HepG2 (cell line): Measurements from ENCODE around the gene MORN1. TPM values are rescaled to one million over a fixed set of nuclear protein-coding genes. Genes with fewer than 3 reads are reported as not detected.

Source experiments
- AKAP8 ChIP-seq: sonication (generic); formaldehyde crosslinking; IDR thresholded peaks from 2 replicates; pipeline ENCODE4 v1.5.1; 2020; ENCODE audit warnings: mild to moderate bottlenecking, missing genetic modification reagents
- MBNL3 ChIP-seq: fragments of 250-450 bp; sonication (Bioruptor Pico); conservative IDR thresholded peaks from 2 replicates; pipeline ENCODE4 v1.8.0; 2022; ENCODE audit warnings: mild to moderate bottlenecking, inconsistent platforms
- PITX1 ChIP-seq: sonication (generic); formaldehyde crosslinking; IDR thresholded peaks from 2 replicates; pipeline ENCODE4 v1.5.1; 2020; ENCODE audit warnings: mild to moderate bottlenecking, missing genetic modification reagents
- PTBP1 ChIP-seq: fragments of 200-400 bp; formaldehyde crosslinking; IDR thresholded peaks from 2 replicates; pipeline ENCODE4 v1.6.1; 2018; ENCODE audit warnings: low read length, low read depth; ENCODE audit not compliant: poor library complexity, severe bottlenecking
- REPIN1 ChIP-seq: sonication (generic); formaldehyde crosslinking; IDR thresholded peaks from 2 replicates; pipeline ENCODE4 v1.8.0; 2022; ENCODE audit warnings: missing genetic modification reagents, low read depth, mild to moderate bottlenecking, borderline replicate concordance
- SMC3 ChIP-seq: IDR thresholded peaks from 2 replicates; pipeline ENCODE4 v1.6.1; 2011; ENCODE audit warnings: low read length, improper control_type of control experiment
- SPEN ChIP-seq: sonication (generic); formaldehyde crosslinking; IDR thresholded peaks from 2 replicates; pipeline ENCODE4 v1.5.1; 2020; ENCODE audit warnings: low read depth, mild to moderate bottlenecking, missing genetic modification reagents
- SRF ChIP-seq: IDR thresholded peaks from 2 replicates; pipeline ENCODE4 v1.6.1; 2011; ENCODE audit warnings: mild to moderate bottlenecking, low read depth, low read length, moderate library complexity
- ZMYM4 ChIP-seq: sonication (generic); formaldehyde crosslinking; IDR thresholded peaks from 2 replicates; pipeline ENCODE4 v1.8.1; 2023; ENCODE audit warnings: mild to moderate bottlenecking, missing genetic modification reagents
- ZNF326 ChIP-seq: sonication (generic); formaldehyde crosslinking; IDR thresholded peaks from 2 replicates; pipeline ENCODE4 v1.4.0; 2020; ENCODE audit warnings: missing genetic modification reagents, borderline replicate concordance
- ZNF841 ChIP-seq: sonication (generic); formaldehyde crosslinking; IDR thresholded peaks from 2 replicates; pipeline ENCODE4 v1.8.1; 2023; ENCODE audit warnings: missing genetic modification reagents, borderline replicate concordance
- ZSCAN29 ChIP-seq: sonication (generic); formaldehyde crosslinking; conservative IDR thresholded peaks from 2 replicates; pipeline ENCODE4 v1.4.0; 2020; ENCODE audit warnings: mild to moderate bottlenecking, missing genetic modification reagents
- polyA plus RNA-seq, 8 experiments: library from polyadenylated mRNA; depleted of rRNA in 3 of 8; stranded (reverse) in 7 of 8; unstranded in 1 of 8; fragments of >200 nt; fragmentation: Illumina TruSeq in 4 of 8; extraction: Trizol in 4 of 8; gene quantifications; 2 replicates each; pipeline versions ENCODE4 v1.2.1 to v1.2.3, GENCODE V29; 2011 to 2016; ENCODE audit warnings: low read depth in 4 of 8, missing spikeins in 1 of 8, mixed read lengths in 1 of 8; ENCODE audit not compliant: insufficient read depth in 1 of 8
- total RNA-seq, 5 experiments: library from RNA; depleted of rRNA; stranded (reverse); fragments of >200 nt; fragmentation: Illumina TruSeq; extraction: Trizol; gene quantifications; 2 replicates each; pipeline ENCODE4 v1.2.3, GENCODE V29; 2016; ENCODE audit warnings: low read depth in 1 of 5
- TF ChIP-seq, protein P1 (sequence below): sonication (generic); formaldehyde crosslinking; IDR thresholded peaks from 2 replicates; pipeline ENCODE4 v1.4.0; 2020; ENCODE audit warnings: missing genetic modification reagents
- TF ChIP-seq, protein P2 (sequence below): IDR thresholded peaks from 2 replicates; pipeline ENCODE4 v1.6.1; 2012; ENCODE audit warnings: low read depth, low read length, improper control_type of control experiment
- TF ChIP-seq, protein P3 (sequence below): sonication (generic); formaldehyde crosslinking; conservative IDR thresholded peaks from 2 replicates; pipeline ENCODE4 v1.8.0; 2022; ENCODE audit warnings: missing genetic modification reagents
- TF ChIP-seq, protein P4 (sequence below): sonication (generic); formaldehyde crosslinking; IDR thresholded peaks from 2 replicates; pipeline ENCODE4 v1.4.0; 2020; ENCODE audit warnings: missing genetic modification reagents, low read depth, mild to moderate bottlenecking, borderline replicate concordance
- TF ChIP-seq, protein P5 (sequence below): sonication (generic); formaldehyde crosslinking; IDR thresholded peaks from 2 replicates; pipeline ENCODE4 v1.5.1; 2020; ENCODE audit warnings: mild to moderate bottlenecking, moderate library complexity, missing genetic modification reagents

The MORN1 gene
- total and polyA plus RNA-seq, 2 of the 13 experiments (the other 11 are each of a cell fraction or from before 2014, with no cell fraction given), result 3.1 to 6.5 TPM

DNA sequence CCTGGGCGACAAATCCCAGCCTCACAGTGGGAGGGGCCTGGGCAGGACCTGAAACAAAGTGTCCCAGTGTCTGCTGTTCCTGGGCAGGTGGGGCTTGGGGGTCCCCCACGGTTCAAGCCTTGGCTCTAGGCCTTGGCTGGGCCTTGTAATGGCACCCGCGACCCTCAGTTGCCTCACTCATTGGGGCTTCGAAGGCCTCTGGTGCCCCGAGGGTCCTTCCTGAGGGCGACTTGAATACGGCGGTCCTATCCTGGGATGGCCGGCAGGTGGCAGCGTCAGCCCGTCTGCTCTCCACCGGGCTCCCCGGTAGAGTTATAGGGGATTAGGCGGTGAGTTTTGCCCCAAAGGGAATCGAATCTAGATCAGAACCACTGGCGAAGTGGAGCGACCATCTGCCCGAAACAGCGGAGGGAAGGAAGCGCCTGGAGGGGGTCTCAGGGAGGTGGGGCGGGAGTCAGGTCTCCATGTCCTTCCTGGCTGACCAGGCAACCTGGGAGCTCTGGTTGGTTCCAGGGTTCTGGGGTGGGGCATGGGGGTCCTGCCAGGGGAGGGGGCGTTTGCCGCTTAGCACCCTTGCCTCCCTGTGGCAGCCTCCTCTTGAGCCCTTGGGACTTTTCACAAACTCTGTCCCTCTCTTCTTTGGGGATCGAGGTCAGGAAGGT is 23.1 kb upstream of the MORN1 start (continued):
- TF ChIP-seq, protein P1, sequence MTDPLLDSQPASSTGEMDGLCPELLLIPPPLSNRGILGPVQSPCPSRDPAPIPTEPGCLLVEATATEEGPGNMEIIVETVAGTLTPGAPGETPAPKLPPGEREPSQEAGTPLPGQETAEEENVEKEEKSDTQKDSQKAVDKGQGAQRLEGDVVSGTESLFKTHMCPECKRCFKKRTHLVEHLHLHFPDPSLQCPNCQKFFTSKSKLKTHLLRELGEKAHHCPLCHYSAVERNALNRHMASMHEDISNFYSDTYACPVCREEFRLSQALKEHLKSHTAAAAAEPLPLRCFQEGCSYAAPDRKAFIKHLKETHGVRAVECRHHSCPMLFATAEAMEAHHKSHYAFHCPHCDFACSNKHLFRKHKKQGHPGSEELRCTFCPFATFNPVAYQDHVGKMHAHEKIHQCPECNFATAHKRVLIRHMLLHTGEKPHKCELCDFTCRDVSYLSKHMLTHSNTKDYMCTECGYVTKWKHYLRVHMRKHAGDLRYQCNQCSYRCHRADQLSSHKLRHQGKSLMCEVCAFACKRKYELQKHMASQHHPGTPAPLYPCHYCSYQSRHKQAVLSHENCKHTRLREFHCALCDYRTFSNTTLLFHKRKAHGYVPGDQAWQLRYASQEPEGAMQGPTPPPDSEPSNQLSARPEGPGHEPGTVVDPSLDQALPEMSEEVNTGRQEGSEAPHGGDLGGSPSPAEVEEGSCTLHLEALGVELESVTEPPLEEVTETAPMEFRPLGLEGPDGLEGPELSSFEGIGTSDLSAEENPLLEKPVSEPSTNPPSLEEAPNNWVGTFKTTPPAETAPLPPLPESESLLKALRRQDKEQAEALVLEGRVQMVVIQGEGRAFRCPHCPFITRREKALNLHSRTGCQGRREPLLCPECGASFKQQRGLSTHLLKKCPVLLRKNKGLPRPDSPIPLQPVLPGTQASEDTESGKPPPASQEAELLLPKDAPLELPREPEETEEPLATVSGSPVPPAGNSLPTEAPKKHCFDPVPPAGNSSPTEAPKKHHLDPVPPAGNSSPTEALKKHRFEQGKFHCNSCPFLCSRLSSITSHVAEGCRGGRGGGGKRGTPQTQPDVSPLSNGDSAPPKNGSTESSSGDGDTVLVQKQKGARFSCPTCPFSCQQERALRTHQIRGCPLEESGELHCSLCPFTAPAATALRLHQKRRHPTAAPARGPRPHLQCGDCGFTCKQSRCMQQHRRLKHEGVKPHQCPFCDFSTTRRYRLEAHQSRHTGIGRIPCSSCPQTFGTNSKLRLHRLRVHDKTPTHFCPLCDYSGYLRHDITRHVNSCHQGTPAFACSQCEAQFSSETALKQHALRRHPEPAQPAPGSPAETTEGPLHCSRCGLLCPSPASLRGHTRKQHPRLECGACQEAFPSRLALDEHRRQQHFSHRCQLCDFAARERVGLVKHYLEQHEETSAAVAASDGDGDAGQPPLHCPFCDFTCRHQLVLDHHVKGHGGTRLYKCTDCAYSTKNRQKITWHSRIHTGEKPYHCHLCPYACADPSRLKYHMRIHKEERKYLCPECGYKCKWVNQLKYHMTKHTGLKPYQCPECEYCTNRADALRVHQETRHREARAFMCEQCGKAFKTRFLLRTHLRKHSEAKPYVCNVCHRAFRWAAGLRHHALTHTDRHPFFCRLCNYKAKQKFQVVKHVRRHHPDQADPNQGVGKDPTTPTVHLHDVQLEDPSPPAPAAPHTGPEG, result no peak
- TF ChIP-seq ZMYM4 (CRISPR knock-in tag) (no peak; the same call in 1 of the 2 replicates), ZSCAN29 (0 out of 2 replicates have a peak, but pooled peaks have one; percentile 31), SPEN (CRISPR knock-in tag) (no peak), AKAP8 (CRISPR knock-in tag) (peak; percentile 94), MBNL3 (CRISPR knock-in tag) (no peak), PITX1 (CRISPR knock-in tag) (peak; percentile 69; the same call in 1 of the 2 replicates), SRF (no peak), ZNF841 (no peak), REPIN1 (no peak), SMC3 (peak; percentile 49; the same call in 1 of the 2 replicates), ZNF326 (CRISPR knock-in tag) (peak; percentile 77; the same call in 1 of the 2 replicates), PTBP1 (no peak)
- TF ChIP-seq, protein P2, sequence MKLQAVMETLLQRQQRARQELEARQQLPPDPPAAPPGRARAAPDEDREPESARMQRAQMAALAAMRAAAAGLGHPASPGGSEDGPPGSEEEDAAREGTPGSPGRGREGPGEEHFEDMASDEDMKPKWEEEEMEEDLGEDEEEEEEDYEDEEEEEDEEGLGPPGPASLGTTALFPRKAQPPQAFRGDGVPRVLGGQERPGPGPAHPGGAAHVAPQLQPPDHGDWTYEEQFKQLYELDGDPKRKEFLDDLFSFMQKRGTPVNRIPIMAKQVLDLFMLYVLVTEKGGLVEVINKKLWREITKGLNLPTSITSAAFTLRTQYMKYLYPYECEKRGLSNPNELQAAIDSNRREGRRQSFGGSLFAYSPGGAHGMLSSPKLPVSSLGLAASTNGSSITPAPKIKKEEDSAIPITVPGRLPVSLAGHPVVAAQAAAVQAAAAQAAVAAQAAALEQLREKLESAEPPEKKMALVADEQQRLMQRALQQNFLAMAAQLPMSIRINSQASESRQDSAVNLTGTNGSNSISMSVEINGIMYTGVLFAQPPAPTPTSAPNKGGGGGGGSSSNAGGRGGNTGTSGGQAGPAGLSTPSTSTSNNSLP, result no peak
- TF ChIP-seq, protein P3, sequence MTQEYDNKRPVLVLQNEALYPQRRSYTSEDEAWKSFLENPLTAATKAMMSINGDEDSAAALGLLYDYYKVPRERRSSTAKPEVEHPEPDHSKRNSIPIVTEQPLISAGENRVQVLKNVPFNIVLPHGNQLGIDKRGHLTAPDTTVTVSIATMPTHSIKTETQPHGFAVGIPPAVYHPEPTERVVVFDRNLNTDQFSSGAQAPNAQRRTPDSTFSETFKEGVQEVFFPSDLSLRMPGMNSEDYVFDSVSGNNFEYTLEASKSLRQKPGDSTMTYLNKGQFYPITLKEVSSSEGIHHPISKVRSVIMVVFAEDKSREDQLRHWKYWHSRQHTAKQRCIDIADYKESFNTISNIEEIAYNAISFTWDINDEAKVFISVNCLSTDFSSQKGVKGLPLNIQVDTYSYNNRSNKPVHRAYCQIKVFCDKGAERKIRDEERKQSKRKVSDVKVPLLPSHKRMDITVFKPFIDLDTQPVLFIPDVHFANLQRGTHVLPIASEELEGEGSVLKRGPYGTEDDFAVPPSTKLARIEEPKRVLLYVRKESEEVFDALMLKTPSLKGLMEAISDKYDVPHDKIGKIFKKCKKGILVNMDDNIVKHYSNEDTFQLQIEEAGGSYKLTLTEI (CRISPR knock-in tag), result no peak
- TF ChIP-seq, protein P4, sequence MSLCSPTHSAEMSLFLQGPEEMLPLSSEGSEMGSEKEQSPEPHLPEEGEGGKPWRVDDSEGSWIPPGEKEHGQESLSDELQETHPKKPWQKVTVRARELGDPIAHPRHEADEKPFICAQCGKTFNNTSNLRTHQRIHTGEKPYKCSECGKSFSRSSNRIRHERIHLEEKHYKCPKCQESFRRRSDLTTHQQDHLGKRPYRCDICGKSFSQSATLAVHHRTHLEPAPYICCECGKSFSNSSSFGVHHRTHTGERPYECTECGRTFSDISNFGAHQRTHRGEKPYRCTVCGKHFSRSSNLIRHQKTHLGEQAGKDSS (CRISPR knock-in tag), result no peak
- TF ChIP-seq, protein P5, sequence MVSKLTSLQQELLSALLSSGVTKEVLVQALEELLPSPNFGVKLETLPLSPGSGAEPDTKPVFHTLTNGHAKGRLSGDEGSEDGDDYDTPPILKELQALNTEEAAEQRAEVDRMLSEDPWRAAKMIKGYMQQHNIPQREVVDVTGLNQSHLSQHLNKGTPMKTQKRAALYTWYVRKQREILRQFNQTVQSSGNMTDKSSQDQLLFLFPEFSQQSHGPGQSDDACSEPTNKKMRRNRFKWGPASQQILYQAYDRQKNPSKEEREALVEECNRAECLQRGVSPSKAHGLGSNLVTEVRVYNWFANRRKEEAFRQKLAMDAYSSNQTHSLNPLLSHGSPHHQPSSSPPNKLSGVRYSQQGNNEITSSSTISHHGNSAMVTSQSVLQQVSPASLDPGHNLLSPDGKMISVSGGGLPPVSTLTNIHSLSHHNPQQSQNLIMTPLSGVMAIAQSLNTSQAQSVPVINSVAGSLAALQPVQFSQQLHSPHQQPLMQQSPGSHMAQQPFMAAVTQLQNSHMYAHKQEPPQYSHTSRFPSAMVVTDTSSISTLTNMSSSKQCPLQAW (CRISPR knock-in tag), result no peak; the same call in 1 of the 2 replicates
